ENCODE measurements around the gene GAS2L3.

GRCh38 chr12:100573292-100574186, at the start of gene GAS2L3:
- TF ChIP-seq EZH2 (IDR thresholded peaks at IDR 0.05; ENCODE audit: low read depth, low read length, severe bottlenecking) = no peak
- no peak for TF ChIP-seq JUND (IDR thresholded peaks at IDR 0.05; ENCODE audit: low read length)
